Stimulated activated naive CD4-positive, alpha-beta T cell (primary cell): ENCODE results near the gene FRG1.
"Not testable (repeated sequence)": the region's sequence is repeated elsewhere in the genome, so short reads cannot be mapped to it uniquely, and the experiment has no call there.

Experiments
- DNase-seq, 6 experiments: peaks; one replicate each; lab custom pipeline; 2025; lab: John Stamatoyannopoulos, UW

Gene FRG1

GRCh38 chr4:189940178-189941004 lies at the start of gene FRG1:
FRG1 (plus strand) TSS chr4:189940872; CDS start chr4:189941010, 138 bp downstream.
- DNase-seq: no peak

- DNase-seq: no peak
Measured at GRCh38 chr4:189897667-189898066, 43.0 kb upstream of the FRG1 start.

GRCh38 chr4:189899481-189900015 lies 41.1 kb upstream of the FRG1 start:
- DNase-seq: not testable (repeated sequence)

GRCh38 chr4:189904420-189905027 lies 36.1 kb upstream of the FRG1 start:
- DNase-seq: not testable (repeated sequence)

- DNase-seq: no peak
Measured at GRCh38 chr4:189912170-189912569, 28.5 kb upstream of the FRG1 start.

GRCh38 chr4:189917161-189917891 lies 23.3 kb upstream of the FRG1 start:
- DNase-seq: no peak

GRCh38 chr4:189921058-189921457 lies 19.6 kb upstream of the FRG1 start:
- no peak for DNase-seq

- DNase-seq: not testable (repeated sequence)
Measured at GRCh38 chr4:189926742-189927141, 13.9 kb upstream of the FRG1 start.

GRCh38 chr4:189941005-189941450 lies 356 bp downstream of the FRG1 start:
- no peak for DNase-seq

GRCh38 chr4:189942412-189942811 lies 1.7 kb downstream of the FRG1 start:
- not testable (repeated sequence) for DNase-seq

- not testable (repeated sequence) for DNase-seq
Measured at GRCh38 chr4:189944077-189944476, 3.4 kb downstream of the FRG1 start.

GRCh38 chr4:189946906-189947305 lies 6.2 kb downstream of the FRG1 start:
- not testable (repeated sequence) for DNase-seq

- not testable (repeated sequence) for DNase-seq
Measured at GRCh38 chr4:189948486-189948885, 7.8 kb downstream of the FRG1 start.

GRCh38 chr4:189969291-189969690 lies 28.6 kb downstream of the FRG1 start:
- DNase-seq: not testable (repeated sequence)

- DNase-seq: no peak
Measured at GRCh38 chr4:189973646-189974045, 33.0 kb downstream of the FRG1 start.

GRCh38 chr4:189974056-189974455 lies 33.4 kb downstream of the FRG1 start:
- DNase-seq: no peak

- DNase-seq: no peak
Measured at GRCh38 chr4:189979196-189980047, 38.8 kb downstream of the FRG1 start.

- not testable (repeated sequence) for DNase-seq
Measured at GRCh38 chr4:189980292-189980691, 39.6 kb downstream of the FRG1 start.

GRCh38 chr4:189981970-189982369 lies 41.3 kb downstream of the FRG1 start:
- DNase-seq: no peak

GRCh38 chr4:189983916-189984526 lies 43.3 kb downstream of the FRG1 start:
- not testable (repeated sequence) for DNase-seq

GRCh38 chr4:189984661-189985060 lies 44.0 kb downstream of the FRG1 start:
- DNase-seq: not testable (repeated sequence)
